Islet of Langerhans (tissue), 1 donor: ENCODE data around the gene HSD3B2.

Experiments used
- FAIRE-seq: peaks from one replicate; lab custom pipeline; 2011; peaks lifted over from hg19 to GRCh38; lab: Jason Lieb, UNC

Gene HSD3B2

DNA sequence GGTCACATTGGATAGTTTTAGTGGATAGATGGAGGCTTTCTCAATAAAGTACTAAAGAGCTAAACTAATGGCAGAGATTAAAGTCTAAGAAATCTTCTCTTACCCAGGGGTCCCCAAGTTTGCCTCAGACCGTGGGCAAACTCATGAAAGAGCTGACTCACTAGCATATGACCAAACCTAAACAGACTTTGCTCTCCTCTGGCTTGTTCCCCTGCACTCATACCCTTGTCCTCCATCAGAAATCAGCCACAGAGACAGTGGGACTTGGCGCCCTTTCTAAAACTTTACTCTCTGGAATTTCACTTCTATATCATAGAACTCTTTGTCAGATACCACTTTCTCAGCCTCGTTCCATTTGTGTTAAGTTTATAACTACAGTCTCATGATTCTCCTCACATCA lies 17.0 kb upstream of the HSD3B2 start:
- no peak for FAIRE-seq

DNA sequence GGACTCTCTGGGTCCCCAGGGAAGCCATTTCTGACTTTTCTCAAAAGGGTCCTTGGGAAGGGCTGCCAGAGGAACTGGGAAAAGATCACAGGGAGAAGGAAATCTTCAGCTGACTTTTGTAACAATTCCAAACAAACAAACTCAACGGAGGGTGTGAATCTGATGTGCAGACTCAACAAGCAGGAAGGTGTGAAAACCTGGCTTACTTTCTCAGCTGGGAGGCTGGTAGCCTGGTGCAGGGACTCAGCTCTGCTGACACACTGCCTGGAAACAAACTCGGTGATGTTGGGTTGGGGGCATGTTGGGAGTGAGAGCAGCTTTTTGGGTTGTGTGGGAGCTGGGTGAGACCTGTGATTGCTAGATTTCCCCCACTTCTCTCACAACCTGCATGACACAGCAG lies 10.2 kb upstream of the HSD3B2 start:
- no peak for FAIRE-seq

DNA sequence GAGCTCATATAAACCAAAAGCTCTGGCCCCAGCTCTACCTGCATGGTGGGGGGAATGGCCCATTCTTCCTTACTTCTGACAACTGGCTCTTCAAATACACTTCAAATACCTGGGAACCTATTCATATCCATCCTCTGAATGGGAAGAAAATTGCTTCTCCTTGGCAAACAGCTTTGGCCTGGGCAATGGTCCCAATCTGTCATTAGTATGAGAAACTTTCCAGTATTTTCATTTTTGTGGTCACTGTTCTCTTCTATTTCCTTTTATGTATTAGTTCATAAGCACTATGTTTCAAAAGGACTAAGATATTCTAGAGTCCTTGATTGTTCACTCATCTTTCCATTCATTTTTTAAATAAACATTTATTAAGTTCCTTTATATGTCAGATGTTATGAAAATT lies 5.2 kb upstream of the HSD3B2 start:
- no peak for FAIRE-seq

DNA sequence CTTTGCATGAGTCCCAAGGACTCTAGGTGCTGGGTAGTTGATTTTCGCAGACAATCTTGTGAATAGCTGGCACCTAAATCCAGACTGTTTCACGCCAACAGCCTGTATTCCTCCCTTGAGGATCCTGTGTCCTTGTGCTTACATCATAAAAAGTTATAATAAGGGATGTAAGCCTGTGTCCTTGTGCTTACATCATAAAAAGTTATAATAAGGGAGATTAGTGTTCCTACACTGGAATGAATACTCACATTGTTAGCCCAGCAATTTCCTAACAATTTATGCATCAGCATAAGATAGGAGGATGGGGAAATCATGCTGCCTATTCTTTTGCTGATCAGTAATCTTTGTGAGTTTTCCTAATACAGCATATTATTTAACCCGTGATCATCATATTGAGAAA lies 4.0 kb upstream of the HSD3B2 start:
- FAIRE-seq = no peak

DNA sequence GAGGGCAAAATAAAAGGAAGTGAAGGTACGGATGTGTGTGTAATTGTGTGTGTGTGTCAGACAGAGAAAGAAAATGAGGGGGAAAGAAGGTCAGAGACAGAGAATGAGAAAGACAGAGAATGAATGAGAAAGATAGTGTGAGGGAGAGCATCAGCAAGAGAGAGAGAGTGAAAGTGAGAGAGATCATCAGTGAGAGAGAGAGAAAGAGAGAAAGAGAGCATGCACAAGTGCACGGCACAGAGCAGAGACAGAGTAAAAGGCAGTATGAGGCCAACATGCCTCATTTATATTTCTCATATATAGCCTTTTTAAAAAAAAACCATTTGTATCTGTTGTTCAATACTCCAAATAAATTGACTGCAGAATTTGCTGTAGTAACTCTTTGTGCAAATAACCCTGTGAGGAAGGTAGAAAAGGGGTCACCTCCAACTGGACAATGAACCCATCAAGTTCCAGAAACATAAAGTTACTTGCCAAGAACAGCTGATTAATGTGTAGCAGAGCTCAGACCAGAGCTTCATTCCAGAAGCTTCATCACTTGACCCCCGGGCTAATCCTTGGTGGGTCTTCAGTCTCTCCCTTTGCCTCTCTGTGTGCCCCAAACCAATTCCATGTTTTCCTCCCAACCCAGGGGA lies 1.2 kb downstream of the HSD3B2 start:
- FAIRE-seq = no peak

DNA sequence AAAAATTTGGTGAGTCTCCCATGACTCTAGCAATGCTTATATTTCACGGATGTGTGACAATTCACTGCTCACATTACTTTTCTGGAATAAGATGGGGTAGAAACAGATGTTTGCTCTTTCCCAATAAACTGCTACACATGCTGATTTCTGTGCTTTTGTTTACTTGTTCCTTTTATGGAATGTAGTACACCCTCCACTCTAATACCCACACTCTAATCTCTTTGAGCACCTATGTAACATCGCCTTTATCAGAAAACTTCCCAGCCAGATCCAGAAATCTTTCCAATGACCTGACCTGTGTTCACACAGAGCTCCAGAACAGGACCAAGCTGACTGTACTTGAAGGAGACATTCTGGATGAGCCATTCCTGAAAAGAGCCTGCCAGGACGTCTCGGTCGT lies 4.2 kb downstream of the HSD3B2 start:
- FAIRE-seq = no peak

DNA sequence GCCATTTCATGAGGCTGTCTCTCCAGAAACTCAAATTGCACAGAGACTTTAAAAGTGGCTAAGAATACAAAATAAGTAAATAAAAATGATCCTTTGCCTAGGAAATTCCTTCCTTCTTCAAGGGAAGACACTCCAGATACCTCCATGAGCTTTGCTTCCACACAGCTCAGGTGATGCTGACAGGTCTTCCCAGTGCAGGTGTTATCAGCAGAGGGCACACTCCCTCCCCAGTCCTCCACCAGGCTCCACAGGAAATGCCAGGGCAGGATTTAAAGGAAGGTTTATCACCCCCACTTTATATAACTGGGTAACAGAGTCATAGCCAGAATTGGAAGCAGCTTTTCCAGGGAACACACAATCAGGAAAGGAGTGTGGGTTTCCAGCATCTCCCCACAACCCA lies 5.7 kb downstream of the HSD3B2 start:
- no peak for FAIRE-seq

DNA sequence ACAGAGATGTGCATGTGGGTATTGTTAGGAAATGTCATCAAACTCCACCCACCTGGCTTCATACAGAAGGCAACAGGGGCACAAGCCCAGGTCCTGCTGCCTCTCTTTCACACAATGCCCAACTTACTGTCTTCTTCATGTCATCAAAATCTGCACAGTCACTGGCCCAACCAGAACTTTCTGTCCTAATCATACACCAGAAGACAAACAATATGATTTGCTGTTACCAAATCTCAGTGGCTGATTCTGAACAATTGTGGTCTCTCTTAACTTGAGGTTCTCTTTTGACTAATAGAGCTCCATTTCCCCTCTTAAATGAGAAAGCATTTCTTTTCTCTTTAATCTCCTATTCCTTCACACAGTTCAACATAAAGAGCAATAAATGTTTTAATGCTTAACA lies 7.7 kb downstream of the HSD3B2 start:
- no peak for FAIRE-seq

DNA sequence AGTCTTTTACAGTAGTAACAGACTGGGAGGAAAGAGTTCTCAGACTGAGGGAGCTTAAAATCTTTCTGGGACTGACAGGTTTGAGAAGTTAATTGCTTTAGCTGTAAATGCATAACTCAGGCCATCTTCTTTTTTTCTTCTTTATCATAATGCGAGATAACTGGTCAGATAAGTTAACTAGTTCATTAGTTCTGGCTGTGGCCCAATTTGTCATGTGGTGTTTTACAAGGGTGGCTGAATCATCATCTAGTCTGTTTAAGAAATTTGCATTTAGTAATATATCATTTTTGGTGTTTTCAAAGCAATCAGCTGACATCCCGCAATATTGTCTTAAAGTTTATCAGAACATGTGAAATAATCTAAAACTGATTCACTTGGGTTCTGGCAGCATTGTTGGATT lies 14.0 kb downstream of the HSD3B2 start:
- no peak for FAIRE-seq

DNA sequence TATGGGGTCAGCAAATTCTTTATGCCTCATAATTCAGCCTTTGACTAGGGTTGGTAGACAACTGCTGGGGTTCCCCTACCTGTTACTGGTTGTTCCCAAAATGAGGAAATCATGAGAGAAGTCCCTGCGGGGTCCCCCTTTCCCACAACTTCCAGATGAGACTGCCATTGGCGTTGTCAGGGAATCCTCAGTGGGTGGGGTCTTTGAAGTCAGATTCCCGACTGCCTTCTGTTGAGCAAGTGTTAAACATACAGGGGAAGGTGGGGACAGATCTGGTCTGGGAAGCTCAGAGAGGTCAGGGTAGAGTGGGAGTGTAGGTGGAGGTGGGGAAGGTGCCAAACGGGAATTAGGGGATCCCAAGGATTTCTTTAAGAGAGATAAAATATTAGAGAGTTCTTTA lies 14.7 kb downstream of the HSD3B2 start:
- FAIRE-seq = no peak

DNA sequence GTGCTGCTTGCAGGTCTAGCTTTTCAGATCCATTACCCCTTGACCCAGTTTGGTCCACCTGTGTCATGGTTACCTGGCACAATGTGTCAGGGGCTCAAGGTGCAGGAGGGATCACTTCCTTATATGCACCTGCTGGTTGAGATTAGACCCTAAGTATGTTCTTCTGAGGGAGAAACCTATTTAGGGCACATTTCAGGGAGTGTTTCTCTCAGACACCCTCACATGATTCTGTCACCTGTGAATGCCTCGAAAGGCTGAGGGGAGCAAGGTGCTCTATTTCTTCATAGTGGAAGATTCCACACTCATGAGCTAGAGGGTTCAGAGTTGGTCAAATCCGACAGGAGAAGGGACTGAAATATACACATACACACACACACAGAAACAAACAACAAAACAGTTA lies 15.5 kb downstream of the HSD3B2 start:
- no peak for FAIRE-seq

DNA sequence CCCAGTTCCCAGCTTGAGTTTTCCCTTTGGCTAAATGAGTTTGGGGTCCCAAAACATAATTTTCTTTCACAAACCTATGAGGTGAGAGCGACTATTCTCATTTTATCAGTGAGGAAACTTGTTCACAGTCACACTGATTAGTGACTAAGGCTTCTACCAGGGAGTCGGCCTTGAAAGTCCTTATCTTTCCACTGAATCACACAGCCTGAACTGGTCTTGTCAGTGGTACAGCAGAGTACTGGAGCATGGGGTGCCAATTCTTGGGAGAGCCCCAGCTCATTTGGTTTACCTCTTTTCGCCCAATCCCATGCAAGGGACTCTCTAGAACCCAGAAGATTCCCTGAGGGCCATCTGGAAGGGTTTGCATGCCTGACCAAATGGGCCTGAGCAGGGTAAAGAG lies 16.9 kb downstream of the HSD3B2 start:
- FAIRE-seq = no peak

DNA sequence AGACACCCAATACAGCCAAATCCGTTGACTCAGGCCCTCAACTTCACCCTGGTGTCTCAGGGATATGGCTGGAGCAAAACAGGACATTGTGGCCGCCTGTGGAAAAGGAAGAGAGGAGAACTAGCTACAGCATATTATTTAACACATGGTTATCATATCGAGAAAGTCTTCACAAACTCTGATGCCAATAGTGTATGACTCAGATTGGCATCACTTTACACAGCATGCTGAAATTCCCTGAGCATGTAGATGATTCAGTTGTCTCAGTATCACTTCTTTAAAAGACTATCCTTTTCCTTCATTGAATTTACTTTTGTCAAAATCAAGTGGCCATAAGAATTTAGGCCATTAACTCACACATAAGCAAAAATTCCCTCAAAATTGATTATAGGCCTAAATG lies 20.1 kb downstream of the HSD3B2 start:
- no peak for FAIRE-seq

DNA sequence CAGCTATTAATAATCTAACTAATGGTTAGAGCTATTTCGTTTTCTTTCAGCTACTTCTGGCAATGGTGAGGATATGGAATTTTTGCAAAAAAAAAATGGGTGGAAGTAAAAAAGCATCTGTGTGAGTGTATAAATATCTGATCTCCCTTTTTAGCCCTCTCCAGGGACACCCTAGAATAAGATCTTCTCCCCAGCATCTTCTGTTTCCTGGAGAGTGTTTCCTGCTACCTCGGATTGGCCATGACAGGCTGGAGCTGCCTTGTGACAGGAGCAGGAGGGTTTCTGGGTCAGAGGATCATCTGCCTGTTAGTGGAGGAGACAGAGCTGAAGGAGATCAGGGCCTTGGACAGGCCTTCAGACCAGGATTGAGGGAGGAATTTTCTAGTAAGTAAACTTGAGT lies 23.8 kb downstream of the HSD3B2 start:
- no peak for FAIRE-seq

DNA sequence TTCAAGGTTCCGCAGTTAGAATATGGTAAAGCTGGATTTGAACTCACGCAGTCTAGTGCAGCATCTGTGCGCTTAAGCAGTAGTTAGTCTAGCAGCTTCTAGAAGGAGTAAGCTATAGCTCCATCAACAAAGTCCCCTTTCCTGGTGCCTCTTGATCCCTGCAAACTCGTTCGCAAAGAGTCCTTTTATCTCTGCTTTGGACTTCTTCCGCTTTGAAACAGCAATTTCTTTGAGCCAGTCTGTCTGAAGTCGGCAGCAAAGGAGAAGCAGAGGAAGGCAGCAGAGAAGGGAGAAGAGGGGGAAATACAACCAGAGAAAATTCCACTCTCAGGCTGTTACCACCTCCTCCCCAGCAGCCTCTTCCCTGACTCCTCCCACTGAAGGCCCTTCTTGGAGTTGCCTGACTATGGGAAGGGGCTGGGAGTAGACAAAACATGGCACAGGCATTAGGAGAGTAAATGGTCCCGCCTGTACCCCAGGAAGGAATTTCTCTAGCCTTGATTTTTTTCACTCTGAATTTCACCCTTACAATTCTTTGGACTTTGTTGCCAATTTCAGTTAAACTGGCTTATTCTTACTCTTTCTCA lies 25.9 kb downstream of the HSD3B2 start:
- no peak for FAIRE-seq

DNA sequence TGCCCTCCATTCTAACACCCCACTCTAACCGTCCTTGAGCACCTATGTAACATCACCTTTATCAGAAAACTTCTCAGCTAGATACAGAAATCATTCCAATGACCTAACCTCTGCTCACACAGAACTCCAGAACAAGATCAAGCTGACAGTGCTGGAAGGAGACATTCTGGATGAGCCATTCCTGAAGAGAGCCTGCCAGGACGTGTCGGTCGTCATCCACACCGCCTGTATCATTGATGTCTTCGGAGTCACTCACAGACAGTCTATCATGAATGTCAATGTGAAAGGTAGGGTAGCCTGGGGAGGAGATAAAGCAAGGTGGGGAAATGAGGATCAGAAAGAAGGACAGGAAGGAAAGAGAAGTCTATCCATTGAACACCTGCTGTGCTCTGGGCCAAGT lies 27.8 kb downstream of the HSD3B2 start:
- FAIRE-seq = no peak

DNA sequence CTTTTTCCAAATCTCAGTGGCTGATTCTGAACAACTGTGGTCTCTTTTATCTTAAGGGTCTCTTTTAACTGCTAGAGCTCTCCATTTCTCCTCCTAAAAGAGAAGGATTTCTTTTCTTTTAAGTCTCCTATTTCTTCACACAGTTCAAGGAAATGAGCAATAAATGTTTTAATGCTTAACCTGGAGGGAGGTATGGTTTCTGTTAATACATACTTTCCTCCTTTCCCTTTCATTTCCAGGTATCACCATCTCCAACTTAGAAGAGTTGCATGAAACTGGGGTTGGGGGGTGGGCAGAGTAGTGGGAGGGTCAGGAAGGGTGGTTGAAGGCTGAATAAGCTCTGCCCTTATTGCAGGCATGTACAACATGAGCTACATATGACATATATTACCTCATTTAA lies 31.4 kb downstream of the HSD3B2 start:
- FAIRE-seq = no peak

DNA sequence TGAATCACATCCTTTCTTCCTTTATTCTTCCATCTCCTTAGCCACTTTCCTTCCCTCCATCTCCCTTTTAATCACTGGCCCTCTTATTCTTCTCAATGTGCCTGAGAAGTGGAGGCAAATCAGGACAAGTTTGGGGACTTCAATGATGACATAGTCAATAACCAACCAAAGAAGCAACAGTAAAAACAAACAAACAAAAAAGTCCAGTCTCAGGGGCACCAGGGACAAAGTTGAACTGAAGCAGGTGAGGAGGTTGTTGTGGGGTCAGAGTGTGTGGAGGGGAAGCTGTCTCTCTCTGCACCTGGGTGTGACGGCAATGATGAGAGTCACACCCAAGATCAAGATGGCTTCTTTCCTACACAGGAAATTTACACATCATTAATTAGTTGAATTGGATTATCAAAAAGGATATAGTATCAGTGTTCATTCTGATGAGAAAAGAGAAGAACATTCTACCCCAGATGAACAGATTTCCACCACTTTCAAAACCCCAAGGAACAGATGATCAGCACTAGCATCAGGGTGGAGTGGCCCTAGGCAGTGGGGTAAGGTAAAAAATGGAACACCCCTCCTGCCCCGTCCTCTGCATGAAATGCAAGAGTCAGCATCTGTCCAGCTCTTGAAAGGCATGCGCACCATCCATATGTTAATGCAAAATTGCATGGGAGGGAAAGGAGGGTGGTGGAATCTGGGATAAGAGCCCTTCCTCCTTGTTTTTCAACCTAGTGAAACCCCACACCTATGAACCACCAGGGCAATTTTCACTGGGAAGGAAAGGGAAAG lies 32.6 kb downstream of the HSD3B2 start:
- FAIRE-seq = no peak

DNA sequence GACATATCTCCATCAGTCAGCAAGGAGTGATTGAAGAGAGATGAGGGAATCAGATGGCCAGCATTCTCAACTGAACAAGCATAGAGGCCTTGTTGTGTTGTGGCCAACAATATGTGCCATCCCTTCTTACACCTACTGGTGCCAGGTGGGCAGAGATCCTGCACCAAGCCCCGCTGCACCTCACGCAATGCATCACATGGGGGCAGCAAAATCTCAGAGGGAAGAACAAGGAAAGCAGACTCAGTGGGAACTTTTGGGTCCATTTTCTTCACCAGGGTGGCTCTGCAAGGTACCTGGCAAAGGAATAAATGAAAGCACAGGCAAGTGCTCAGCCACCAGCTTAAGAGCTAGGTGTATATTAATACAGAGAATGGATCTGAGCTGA lies 33.2 kb downstream of the HSD3B2 start:
- no peak for FAIRE-seq

DNA sequence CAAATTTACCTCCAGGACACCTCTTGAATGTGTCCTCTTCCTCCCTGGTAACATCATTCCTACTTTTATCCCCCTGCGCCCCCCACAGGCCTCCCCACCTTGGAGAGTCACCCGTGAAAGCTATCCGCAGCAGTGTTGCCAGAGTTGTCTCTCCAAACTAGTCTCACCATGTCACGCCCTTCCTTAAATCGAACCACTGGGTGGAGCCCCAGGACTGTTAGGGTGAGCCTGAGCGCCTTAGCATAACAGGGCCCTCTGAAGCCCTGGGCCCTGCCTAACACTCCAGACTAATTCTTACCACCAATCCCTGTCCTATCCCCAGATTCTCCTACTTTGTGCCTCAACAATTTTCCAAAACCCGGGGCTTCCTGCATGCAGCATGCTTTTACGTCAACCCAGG lies 35.0 kb downstream of the HSD3B2 start:
- no peak for FAIRE-seq

DNA sequence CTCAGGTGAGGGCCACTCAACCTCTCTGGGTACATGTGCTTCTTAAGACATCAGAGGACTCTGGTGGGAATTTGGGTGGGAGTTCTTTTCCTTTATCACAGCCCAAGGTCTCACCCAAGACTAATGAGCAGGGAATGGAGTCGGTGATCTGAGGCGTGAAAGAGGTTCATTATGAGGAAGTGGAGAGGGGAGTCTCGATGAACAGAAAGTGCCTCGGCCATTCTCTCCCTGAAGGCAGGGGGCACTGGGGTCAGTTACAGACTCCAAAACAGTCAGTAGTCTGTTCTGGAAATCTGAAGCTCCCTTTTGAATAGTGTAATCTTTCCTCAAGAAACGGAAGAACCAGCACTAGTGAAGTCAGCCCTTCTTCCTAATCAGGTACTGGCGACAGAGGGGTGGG lies 36.2 kb downstream of the HSD3B2 start:
- no peak for FAIRE-seq

DNA sequence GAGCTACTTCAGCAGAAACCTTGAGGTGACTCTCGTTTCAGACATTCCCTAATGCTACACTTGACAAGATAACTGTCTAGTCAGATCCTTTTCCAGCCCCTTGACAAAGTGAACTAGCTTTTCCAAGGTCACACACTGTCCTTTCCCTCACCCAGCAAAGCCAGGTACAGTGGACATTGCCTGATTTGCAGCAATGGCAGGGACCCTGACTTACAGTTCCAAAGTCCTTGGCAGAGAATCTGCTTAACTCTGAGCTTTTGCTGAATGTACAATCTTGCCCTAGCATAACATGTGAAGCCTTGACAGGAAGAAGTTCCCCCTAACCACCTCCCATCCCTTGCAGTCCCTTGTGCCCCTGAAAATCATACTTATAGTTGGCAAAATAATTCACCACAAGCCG lies 37.1 kb downstream of the HSD3B2 start:
- no peak for FAIRE-seq

DNA sequence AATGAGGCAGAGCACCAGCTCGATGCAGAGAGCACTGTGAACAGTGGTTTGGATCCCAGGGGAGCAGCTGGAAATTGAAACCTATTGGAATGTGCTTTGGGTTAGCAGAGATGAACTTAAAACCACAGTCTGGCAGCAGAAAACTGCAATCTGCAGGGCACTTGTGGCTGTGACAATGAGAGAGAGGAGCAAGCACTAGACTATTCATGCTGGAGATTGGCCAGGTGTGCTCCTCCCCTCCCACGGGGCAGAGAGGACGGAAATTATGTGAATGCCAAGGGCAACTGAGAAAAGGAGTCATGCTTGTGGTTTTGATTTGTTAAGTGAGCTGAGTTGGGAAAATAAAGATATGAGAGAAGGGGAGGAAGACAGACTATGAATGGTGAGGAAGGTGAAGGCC lies 38.1 kb downstream of the HSD3B2 start:
- FAIRE-seq = no peak

DNA sequence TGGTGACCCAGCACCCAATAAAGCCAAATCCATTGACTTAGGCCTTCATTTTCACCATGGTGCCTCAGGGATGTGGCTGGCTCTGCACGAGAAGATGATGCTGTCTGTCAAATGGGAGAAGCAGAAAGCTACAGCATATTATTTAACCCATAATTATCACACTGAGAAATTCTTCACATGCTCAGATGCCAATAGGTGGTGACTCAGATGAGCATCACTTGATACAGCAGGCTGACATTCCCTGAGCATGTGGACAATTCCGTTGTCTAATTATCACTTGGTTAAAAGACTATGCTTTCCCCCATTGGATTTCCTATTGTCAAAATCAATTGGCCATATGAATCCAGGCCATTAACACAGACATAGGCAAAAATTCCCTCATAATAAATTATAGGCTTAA lies 48.0 kb downstream of the HSD3B2 start:
- FAIRE-seq = no peak
